Measurements from ENCODE around the gene DYRK2. TPM values are rescaled to one million over a fixed set of nuclear protein-coding genes. Genes with fewer than 3 reads are reported as not detected.
A peak's percentile ranks its signal among the peaks of the same experiment; 100 is the strongest.

Gene DYRK2
- total RNA-seq, 1 donor from 2014 or later: 67.5 TPM

DNA sequence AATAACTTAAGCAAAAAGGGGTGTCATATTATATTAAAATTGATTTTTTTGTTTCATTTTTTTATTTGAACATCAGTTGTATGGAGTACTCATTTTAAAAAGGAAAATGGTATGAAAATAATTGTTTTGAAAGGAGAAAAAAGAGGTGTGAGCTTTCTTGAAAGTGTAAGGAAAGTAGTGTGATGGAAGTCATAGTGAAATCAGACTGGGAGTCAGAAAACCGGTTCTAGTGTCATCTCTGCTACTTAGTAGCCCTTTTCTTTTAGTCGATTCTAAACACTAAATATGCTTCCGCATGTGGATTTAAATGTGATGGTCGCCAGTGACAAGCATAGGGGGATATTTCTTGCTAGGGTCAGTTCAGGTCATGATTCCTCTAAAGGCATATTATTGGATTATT, 1.8 kb upstream of the DYRK2 start:
- DNase-seq (ENCODE audit: low spot score): no peak

DNA sequence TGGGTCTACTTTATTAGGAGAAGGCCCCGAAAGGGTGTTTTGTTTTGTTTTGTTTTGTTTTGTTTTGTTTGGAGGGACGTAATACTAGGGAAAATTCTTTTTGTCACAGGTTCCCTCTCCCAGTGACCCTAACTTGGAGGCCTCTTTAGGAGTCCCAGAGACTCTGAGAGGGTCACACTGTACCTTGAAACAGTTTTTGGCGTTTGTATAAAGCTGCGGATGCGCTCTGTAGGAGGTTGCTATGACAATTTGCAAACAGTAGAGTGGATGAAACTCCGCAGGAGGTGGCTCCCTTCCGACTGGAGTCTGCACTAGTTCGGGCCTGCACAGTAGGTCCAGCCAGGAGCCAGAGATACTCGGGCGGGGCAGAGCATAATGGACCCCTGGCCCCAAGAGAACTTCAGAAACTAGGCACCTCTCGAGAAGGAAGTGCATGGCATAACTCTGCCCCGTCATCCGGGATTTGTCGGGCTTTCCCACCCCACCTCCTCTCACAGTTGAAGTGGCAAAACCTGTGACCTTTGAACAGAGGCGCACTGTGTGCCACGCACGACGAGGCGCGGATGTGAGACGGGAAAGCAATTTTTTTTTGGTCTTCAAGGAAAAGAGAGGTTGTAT, 1.3 kb upstream of the DYRK2 start:
- peak; percentile 46 for DNase-seq (ENCODE audit: low spot score)

DNA sequence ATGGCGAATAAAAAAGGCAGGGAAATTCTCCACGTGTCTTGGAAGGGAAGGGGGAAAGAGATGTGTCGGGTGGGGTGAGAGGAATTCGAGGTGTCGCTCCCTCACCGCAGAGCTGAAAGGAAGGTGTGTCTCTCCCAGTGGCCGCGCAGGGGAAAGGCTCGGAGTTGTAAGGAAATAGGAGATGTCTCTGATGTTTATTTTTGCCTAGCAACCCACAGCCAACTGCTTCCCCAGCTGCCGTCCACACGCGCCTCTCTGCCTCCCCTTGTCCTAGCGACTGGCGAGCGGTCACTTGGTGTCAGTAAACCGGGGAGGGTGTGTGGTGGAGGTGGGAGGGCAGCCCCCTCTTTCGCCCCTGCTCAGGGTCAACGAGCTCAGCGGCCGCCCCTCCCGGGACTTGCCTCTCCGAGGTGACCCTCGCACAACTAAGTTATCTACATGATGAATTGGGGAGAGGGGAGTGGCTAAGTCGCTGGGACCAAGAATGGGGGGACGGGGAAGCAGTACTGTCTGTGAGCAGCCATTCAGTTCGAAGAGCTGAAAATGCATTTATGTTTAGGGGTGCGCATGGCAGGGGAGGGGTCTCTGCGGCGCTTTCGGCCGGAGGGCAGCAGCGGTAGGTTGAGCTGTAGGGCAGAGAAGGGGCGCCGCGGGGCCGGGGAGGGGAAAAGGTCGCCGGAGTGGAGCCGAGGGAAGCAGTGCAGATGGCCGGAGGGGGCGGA, 585 bp upstream of the DYRK2 start:
- DNase-seq (ENCODE audit: low spot score): peak; percentile 81

DNA sequence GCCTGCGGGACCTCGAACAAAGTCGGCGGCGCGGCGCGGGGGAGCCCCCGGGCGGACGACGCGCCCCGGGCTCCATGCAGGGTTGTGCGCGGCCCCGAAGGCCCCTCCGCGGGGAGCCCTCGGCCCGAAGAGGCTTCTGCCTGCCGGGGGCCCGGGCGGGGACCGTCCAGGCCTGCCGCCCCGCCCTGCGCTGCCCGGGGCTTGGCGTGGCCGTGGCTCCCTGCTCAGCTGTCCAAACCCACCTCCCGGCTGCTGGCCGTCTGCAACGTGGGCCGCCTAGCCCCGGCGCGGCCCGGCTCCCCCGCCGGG, 670 bp downstream of the DYRK2 start:
- no peak for DNase-seq (ENCODE audit: low spot score)

DNA sequence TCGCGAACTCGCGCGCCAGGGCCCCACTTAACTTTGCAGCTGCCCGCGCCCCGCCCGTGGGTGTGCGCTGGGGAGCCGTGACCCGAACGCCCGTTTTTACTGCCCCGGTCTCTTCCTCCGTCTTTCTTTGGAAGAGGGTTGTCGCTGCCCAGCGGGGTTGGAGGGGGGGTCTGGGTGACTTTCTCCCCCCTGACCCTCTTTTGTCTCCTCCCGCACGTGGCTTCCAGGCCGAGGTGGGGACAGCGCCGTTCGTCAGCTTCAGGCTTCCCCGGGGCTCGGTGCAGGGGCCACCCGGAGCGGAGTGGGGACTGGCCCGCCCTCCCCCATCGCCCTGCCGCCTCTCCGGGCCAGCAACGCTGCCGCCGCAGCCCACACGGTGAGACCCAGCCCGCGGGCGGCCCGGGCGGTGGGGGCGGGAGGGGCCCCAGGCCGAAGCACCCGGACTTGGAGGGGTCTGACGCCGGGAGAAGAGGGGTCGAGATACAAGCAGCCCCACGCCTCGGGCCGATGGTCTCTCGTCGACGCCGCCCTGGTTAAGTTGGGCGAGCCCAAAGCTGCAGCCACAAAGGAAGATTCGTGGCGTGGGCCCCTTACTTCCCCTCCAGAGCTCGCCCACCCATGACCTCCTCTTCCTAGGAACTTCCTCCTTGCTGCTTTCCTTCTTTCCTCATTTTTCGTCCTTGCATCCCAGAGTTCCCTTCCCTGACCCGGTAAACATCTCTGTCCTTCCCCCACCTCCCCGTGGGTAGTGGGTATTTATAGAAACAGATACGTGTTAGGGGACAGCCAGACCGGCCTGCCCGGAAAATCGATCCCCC, 1.2 kb downstream of the DYRK2 start:
- DNase-seq (ENCODE audit: low spot score): peak; percentile 43

DNA sequence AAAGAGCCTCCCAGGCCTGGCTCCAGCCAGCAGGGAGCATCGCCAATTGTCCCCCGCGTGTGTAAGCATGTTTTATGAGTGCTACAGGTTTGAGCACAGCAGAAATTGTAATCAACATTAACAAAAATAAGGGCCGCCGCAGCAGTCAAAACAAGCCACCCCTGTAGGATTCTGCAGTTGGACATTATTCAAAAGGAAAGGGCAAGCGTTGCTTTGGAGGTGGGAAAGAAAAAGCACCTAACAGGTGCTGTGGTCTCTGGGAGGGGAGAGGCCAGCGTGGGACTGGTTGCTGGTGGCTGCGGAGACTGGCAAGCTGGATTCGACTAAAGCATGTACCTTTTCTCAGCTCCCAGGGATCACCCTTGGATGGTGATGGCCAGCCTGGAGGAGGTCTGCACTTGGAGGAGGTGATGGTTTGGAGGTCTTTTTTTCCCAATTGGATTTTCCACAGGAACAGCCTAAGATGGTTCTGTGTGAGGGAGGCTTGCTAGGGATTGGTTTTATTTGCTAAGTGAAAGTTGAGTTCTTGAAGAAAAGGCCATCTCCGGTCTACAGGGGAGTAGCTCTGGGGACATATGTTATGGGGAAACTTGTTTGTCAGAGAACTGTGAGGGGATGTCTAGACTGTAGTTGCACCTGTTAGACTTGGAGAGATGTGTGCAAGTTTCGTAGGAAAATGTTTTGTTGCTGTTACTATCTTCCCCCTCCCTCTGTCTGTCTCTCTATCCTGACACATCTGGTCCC, 2.0 kb downstream of the DYRK2 start:
- DNase-seq (ENCODE audit: low spot score): no peak

DNA sequence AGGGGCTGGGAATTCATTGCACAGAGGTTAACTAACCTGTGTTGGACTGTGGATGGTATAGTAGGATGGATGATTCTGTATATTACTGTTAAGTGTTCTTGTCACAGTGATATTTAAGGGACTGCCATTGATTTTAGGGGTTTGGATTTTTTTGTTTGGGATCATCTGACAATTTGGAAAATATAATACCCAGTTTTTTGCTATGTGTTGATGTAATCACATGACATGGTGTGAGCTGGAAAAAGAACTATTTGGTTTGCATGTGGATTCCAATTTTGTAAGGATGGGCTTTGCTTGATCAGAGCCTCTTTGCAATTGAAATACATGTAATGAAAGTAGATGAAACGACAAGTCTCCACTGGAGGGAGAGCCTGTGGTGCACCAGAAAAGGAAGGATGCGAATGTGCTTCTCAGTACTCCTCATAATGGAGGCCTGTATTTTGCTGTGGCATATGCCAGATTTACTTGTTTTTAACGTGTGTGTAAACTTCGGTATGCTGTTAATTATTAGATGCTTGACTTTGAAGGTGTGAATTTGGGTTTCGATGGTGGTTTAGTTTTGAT, 2.7 kb downstream of the DYRK2 start:
- no peak for DNase-seq (ENCODE audit: low spot score)

DNA sequence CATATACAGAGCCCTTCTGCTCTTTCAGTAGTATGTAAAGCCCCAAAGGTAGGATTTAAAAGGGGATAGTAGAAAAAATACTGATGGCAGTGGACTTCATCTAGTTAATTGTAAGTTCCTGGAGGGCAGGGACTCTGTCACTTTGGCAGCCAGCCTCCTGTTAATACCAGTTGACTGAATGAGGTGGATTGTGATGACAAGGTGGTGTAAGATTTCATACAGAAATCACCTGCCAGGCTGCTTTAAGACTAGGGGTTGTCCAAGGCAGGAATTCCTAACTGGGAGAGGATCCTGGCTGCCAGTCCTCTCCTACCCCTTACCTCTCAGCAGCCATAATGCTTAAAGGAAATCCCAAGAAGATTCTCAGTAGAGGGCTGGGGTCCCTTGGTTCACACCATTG, 7.3 kb downstream of the DYRK2 start:
- no peak for DNase-seq (ENCODE audit: low spot score)

DNA sequence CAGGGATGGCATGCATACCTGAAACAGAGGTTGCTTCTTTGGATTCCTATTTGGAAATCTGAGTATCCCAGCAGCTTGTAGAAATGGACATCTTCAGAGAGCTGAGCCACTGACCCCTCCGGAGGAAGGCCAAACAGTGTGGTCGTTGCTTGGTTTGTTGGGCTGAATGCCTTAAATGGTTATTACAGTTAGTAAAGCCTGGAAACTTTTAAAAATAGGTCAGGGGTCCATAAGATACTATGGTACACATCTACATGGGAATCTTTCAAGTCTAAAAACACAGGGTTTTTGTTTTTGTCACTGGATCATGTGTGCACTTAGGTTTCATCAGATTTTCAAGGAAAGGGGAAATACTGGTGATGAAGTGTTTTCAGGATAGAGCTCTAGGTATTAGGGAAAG, 7.7 kb downstream of the DYRK2 start:
- DNase-seq (ENCODE audit: low spot score): no peak

DNA sequence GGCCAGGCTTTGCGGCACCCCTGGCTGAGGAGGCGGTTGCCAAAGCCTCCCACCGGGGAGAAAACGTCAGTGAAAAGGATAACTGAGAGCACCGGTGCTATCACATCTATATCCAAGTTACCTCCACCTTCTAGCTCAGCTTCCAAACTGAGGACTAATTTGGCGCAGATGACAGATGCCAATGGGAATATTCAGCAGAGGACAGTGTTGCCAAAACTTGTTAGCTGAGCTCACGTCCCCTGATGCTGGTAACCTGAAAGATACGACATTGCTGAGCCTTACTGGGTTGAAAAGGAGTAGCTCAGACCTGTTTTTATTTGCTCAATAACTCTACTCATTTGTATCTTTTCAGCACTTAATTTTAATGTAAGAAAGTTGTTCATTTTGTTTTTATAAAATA, 9.9 kb downstream of the DYRK2 start:
- DNase-seq (ENCODE audit: low spot score): no peak

DNA sequence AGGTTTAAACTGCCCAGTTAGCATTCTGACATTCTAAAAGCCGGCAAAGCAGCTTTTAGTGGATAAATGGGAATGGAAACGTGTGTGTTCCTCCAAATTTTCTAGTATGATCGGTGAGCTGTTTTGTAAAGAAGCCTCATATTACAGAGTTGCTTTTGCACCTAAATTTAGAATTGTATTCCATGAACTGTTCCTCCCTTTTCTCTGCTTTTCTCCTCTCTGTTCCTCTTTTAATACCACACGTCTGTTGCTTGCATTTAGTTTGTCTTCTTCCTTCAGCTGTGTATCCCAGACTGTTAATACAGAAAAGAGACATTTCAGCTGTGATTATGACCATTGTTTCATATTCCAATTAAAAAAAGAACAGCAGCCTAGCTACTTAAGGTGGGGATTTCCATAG, 10.7 kb downstream of the DYRK2 start:
- no peak for DNase-seq (ENCODE audit: low spot score)

DNA sequence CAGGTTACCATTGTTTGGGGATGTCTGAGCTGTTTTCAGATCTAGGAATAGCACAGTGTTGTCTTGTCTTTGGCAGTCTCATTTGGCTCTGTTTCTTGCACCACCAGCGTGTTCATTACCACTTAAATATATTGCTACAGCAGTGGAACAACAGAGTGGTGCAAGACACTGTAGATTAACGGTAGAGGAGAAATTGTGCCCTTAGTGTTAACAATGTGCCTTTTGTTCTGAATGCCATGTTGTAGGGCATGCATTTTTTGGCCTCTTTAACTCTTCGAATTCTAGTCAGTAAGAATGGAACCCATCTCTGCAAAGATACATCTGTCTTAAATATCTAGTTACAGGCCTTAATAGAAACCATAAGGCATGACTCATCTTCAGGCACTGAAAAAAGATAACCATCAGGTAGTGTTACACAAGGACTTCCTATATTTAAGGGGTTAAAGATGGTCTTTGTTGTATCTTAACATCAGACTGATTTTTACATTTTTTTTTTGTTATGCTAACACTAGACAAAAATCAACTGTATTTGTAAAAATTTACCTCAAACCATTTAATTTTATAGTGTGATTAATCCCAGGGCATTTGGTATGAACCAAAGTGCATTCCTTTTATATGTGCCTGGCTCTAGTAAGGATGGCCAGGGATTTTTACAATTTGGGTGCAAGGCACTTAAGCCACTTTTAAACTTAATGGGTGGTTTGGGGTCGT, 12.9 kb downstream of the DYRK2 start:
- DNase-seq (ENCODE audit: low spot score): no peak

DNA sequence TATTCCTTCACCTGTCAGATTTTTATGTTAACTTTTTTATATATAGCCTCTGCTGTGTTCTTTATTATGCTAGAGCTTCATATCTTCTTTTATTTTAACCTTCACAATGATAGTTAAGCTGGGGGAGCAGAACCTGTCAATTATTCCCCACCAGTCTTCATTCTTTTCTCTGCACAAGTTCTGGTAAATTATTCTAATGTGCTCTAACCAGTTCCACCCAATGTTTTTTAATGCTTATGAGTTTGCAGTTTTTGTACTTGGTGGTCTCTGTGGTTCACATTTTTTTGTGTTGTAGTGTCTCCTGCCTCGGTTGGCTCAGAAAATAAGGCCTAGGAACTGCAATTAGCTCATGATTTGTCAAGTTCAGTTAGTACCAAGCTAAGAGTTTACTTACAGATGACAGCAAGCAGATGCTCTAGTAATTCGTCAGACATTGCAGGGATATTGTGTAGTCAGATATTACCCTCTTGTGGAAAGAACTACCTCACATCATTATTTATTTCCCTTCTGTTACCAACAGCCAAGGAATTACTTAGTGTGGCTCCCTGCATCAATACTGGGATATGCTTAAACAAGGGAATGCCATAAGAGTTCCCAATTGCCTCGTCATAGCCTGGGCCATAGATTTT, 14.5 kb downstream of the DYRK2 start:
- no peak for DNase-seq (ENCODE audit: low spot score)

DNA sequence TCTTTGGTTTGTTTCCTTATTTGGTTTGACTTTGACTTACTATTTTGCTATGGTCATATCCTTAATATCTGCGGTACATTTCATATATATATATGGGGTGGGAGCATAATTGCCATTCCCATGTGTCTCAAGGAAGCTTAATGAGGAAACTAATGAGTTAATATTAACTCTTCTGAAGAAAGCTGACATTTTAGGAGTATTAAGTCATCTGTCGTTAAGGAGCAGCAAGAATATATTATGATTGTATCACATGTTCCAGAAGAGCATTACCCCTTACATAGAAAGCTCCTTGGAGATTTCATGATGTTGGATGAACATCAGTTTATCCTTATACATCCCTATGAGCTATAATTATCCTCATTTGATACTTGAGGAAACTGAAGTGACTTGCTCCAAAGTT, 15.6 kb downstream of the DYRK2 start:
- DNase-seq (ENCODE audit: low spot score): no peak

DNA sequence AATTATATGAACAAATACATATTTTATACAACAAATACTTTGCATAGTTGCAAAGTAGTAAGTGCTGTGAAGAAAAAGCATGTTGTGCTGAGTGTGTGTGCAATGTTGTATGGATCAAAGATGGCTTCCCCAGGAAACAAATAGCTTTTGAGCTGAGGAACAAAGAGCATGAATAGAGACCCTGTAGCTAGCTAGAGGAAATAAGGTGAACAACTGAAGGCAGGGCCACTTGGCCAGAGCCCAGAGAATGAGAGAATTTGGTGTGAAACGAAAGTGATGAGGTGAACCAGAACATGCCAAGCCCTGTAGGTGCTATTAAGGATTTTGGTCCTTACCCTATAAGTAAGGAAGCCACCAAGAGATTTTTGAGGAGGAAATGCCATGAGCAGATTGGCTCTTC, 17.1 kb downstream of the DYRK2 start:
- no peak for DNase-seq (ENCODE audit: low spot score)

DNA sequence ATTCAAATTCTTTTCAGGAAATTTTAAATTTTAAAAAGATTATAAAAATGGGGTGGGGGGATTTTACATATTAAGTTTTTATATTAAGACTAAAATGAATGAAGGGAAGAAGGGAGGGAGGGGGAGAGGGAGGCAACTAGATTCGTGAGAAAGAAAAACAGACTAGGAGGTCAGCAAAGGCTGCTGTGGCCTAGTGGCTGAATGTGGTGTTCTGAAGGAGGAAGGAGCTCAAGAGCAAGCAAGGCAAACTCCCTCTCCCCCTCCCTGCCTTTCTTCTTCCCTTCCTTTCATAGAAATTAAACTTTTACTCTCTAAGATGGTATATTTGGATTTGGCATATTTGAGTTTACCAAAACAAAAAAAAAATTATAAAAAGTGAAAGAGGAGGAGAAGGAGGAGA, 18.1 kb downstream of the DYRK2 start:
- no peak for DNase-seq (ENCODE audit: low spot score)

DNA sequence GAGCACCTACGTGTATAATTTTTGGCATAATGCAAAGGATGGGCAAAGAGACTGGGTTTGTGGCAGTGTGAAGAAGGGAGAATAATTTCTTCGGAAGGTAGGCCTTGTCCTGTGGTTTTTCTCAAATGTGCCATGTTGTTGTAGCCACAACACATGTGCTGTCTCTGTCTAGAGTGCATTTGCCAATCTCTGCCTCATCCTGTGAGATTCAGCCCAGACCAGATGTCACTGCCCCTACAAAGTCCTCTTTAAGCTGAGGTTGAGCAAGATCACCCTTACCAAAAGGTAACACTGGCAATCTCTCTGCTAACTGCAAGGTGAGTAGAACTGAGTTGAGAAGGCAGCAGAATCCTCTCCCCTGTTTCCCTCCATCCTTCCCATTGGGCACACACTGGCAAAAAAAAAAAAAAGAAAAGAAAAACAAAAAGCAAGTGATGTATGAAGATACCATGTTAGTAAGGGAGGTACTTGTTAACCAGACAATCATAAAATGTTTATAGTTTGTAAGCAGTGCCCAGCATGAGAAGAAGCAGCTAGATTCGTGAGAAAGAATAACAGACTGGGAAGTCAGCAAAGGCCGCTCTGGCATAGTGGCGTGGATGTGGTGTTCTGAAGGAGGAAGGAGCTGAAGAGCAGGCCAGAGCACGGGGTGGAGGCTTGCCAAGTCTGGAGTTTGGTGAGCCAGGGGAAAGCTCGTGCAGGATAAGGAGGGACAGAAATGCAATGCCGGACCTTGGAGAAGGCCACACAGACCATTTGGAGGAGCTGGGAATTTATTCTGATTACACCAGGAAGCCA, 18.9 kb downstream of the DYRK2 start:
- DNase-seq (ENCODE audit: low spot score): peak; percentile 64

DNA sequence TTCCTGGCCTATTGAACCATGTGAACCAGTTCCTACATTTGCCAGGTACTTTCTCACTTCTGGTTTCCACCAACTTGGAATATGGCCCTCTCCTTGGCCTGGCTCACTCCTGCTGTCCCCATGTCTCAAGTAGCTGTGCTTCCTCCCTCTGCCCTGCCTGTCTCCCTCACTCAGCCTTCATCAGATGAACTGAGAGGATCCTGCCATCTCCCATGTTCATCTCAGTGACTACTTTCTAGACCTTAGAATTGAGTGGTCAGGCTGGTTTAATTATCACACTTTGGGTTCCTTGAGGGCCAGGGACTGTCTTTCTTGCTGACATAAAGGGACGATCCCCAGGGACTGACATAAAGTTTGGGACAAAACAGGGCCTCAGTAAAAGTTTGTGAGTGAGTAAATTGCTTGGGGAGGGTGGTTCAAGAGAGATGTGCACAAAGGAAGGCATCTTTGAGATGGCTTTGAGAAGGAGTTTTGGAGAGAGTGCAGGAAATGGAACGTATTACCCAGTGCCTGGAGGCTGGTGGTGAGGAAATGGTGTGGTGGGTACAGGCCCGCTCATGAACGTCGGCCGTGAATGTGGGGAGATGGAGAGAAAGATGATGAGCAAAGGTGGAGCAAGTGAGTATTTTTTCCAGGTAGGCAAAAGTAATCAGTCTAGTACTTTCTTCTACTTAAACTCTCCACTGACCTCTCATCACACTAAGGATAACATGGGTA, 20.8 kb downstream of the DYRK2 start:
- no peak for DNase-seq (ENCODE audit: low spot score)

DNA sequence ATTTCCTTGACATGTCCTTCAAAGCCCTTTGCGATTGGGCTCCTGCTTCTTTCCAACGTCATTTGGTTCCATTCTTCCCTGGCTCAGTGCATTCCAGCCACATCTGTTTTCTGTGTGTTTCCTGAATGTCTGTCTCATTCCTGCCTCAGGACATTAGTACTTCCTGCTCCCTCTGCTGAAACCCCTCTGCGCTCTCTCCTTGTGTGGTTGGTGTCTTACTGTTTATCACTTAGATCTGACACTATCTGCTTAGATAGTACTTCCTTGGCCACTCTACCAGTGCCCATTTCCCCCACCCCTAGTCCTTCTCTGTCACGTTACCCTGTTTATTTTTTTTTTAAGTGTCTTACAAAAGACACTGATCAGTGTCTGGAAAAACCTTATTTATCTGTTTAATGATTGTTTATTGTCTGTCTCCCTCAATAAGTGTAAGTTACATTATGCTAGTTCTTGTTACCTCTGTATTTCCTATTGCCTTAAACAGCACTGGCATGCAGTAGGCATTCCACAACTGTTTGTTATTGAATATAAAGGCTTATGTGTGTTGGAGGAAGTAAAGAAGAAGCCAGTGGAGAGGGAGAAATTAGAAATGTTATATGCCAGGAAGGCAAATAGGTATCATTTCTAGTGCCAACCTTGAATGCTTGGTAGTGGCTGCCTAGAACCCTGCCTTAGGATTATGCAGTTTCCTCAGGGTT, 21.5 kb downstream of the DYRK2 start:
- no peak for DNase-seq (ENCODE audit: low spot score)

Data from mucosa of gallbladder (tissue), 1 donor.